HG02678 (cell line): ENCODE measurements around the gene GPR87.

Experiments
- ATAC-seq: cut with Tn5 transposase; IDR thresholded peaks from one replicate; pipeline ENCODE4 v1.9.1; 2021; ENCODE audit warnings: mild to moderate bottlenecking, moderate library complexity; ENCODE audit not compliant: unreplicated experiment

The GPR87 gene

GRCh38 chr3:151316267-151316991 lies at the start of gene GPR87:
GPR87 (minus strand) TSS chr3:151316820; CDS start chr3:151300100, 16,720 bp downstream.
- ATAC-seq: no peak

GRCh38 chr3:151362751-151363174 lies 46.1 kb upstream of the GPR87 start:
- no peak for ATAC-seq

GRCh38 chr3:151357463-151357850 lies 40.8 kb upstream of the GPR87 start:
- no peak for ATAC-seq

- no peak for ATAC-seq
Measured at GRCh38 chr3:151356794-151357462, 40.3 kb upstream of the GPR87 start.

DNA sequence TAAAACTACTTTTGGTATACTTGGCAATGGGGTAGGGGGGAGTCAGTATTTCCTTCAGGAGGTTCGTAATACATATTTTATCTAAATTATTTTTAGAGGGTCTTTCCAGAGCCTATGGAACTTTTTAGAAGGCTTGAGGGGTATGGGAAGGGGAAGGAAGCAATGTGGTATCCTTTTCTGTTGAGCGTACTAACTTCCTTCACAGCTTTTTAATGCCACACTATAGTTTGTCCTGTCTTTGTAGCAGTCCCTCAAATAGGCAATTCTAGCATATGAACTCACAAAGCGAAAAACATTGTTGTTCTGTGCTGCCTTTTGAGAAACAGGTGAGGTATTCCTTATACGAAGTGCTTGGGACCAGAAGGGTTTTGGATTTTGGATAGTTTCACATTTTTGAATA lies 35.0 kb upstream of the GPR87 start:
- peak; percentile 25 for ATAC-seq

GRCh38 chr3:151351219-151351618 lies 34.6 kb upstream of the GPR87 start:
- ATAC-seq: peak; percentile 80

- no peak for ATAC-seq
Measured at GRCh38 chr3:151350656-151351055, 34.0 kb upstream of the GPR87 start.

DNA sequence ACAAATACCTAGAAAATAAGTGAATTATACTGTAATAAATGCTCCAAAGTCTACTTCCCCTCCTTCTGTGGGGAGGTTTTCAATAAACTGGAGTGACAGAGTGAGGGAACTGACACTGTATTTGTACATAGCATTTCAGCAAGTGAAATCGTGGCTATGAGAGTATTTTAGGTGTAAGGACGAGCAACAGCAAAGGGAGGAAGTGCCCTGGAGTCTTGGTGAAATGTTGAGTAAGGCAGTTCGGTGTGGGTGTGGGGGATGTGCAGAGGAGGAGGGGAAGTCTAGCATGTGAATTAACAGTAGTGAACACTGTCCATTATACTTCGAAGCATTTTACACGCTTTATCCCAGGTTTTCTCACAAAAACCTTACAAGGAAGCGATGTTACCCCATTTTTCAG lies 30.8 kb upstream of the GPR87 start:
- ATAC-seq: no peak

DNA sequence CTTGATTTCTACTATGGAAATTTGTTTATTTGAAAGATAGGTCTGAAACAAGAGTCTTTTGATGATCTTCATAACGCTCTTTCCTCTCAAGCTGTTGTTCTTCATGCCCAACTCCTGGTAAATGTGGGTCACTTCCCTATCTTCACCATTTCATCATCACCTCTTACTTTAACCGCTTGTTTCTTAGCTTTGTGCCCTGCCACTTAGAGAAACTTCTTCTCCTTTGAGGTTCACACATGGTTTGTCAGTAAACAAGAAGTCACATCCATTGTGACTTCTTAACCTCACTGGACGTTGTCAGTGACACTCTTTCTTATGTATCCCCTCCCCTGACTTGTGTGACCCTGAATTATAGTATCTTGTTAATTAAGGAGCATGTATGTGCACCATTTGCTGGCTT lies 29.7 kb upstream of the GPR87 start:
- no peak for ATAC-seq

- no peak for ATAC-seq
Measured at GRCh38 chr3:151345859-151346258, 29.2 kb upstream of the GPR87 start.

GRCh38 chr3:151331696-151332095 lies 15.1 kb upstream of the GPR87 start:
- ATAC-seq: no peak

DNA sequence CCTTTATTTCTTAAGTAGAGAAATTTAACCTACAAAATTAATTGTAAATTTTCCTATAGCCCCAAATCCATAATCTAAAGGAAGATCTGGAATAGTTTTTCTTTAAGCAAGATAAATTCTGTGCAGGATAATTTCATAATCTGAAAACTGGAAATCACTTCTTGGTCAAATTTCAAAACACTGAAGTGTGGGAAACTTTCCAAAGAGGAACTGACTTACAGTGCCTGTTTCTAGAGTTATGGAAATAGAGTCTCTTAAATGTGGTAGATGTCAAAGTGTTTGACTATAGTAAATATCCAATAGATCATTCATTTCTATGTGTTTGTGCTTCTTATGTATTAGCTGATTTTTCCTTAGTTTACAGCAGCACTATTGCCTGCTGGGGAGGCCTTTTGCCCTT lies 14.3 kb upstream of the GPR87 start:
- ATAC-seq: no peak

GRCh38 chr3:151330379-151330778 lies 13.8 kb upstream of the GPR87 start:
- no peak for ATAC-seq

DNA sequence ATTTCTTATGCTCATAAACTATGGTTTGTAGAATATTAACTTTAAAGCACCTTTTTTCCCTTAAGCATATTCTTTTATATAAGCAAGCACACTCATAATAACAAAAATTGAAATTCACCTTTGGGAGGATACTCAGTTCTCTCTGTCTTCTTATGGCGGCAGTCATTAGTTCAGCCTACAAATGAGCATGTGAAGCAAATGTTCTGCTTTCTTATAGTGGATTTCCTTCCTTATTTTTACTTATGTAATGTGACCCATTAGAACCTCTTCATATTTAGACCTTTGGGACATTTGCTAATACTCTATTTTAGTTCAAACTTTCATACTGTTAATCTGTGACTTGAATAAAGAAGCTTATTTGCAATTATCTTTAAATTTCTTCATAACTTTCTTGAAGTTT lies 12.7 kb upstream of the GPR87 start, which contains the start of gene P2RY13:
Gene P2RY13, minus strand, starts transcription at position 187 of the 400 bp plus-strand sequence. Its CDS starts 21 bp downstream, at position 166.
- ATAC-seq: no peak

DNA sequence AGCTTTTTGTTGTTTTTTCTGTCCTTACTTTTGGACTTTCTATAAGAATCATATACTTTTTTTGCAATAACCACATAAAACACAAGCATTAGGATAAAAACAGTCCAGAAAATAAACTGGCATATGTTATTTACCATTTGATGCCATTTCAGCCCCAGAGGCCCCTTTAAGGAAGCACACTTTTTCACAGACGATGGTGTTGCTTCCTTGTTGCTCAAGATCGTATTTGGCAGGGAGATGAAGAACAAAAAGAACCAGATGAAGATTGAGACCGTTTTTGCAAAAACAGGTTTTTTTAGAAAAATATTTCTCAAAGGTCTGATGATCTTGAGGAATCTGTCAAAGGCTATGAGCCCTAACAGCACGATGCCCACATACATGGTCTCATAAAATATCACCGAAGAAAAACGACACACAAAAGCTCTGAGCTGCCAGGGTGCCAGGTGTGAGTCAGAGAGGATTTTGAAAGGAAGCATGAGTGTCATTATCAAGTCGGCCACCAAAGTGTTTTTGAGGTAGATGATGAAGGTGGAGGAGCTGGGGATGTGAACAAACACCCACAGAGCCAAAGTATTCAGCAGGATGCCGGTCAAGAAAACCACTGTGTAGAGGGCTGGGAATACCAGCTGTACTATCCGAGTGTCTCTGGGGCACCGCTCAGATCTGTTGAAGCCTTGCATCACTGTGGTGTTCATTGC lies 11.8 kb upstream of the GPR87 start:
- ATAC-seq: no peak

DNA sequence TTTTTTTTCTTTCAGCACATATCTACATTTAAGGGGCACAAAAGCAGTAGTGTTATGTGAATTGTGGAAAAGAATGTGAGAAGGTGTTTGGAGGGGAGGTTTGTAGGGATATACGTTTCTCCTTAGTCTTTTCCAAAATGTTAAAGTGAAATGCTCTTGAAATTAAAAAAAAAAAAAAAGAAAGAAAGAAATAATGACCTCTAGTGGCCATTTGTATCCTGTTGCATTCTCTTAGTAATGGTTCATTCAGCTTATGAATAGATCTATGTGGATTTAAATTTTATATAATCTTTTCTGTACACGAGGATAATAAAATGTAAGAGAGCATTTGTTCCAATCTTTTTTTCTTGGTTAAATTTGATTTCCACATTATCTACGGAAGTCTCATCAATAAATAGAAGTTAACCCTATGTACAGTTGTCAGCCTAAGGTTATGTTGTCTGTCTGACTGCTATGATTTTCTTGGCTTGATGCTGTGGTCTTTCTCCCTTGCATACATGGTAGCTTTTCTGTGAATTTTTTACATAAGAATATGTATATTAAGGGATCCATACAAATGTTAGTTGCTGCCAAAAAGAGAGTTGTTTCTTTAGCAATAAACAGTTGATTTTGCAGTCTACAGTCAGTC lies 11.1 kb upstream of the GPR87 start:
- ATAC-seq: no peak

DNA sequence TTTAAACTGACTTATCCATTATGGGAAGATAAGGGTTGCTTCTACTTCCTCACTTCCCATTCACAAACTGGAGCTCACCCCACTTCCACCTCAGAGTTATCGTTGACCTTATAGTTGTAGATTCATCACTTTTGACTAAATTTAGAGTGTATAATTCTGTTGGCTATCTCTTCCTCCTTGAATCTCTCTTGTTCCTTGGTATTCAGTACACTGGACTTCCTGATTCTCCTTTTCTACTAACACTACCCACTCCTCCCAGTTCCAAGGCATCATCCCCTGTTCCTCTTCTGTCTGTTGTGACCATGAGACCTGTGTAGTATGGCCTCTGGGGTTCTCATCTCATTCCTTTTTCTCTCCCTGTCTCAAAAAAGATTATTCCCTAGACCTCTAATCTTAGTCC lies 5.9 kb upstream of the GPR87 start:
- no peak for ATAC-seq

DNA sequence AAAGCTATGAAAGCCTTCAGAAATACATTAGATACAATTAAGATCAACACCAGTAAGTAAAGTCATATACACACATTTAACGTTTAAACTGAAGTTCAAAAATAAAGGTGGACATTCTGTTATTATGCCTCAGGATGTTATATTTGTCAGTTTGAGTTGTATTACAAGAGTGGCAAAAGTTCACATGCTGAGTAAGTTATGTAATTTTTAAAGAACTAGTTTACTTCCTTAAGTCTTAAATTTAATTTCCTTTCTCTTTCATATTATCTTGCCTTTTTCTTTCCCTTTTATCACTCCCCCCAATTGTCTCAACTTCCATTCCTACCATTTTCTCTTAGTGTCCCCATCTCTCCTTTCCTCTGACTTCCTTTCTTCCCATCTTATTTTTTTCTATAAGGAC lies 4.9 kb upstream of the GPR87 start:
- ATAC-seq: no peak

DNA sequence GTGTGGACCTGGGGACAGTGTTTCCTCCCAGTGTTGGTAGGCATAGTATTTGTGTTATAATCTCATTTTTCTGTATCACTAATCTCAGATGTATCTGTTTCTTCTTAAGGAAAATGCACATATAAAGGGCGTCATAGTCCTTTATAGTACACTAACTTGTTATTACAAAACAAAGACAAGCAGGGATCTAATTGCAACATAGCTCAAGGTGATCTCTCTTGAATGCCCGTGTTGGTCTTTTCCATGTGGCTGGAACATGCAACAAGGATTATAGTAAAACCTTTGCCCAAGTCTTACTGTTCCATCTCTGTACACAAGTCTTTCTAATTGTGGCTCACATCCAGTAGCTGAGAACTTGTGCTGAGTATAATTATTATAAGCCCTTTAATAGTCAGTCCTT lies 3.5 kb upstream of the GPR87 start:
- ATAC-seq: no peak

DNA sequence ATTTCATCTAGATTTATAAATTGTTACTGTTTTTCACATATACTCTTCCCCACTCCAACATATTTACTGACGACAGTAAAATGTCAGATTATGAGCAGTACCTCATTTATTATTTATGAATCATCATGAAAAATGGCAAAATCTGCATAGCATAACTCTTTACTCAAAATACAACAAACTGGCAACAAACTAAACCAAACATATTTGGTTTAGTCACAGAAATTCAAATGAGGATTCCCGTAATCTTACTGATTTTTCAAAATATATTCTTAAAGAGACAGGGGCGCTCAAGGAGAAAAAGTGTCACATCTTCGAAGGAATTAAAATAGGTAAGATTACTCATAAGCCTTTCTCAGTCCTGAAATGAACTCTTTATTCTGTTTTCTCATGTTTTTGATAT lies 3.0 kb upstream of the GPR87 start:
- no peak for ATAC-seq

DNA sequence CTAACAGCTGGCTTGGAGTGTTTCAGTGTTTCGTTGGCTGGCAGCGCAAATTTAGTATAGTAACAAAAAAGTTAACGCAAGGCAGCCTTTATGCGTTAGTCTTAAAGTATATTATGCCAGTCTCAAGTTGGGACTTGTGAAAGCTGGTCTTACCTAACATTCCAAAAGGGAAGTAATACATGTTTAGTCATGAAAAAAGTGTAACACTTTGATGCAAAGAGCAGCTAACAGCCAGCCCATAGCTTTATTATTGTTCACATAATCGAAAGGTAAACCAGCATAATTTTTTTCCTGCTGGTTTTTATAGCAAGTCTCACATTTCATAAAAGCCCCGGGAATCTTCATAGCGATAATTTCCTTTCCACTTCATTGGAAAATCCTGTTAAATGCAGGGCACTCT lies 2.4 kb upstream of the GPR87 start:
- ATAC-seq: no peak
